Measurements from ENCODE around the gene EYA2.

EYA2 gene

GRCh38 chr20:47211036-47211435 lies 316.4 kb downstream of the EYA2 start:
- no peak for DNase-seq

- no peak for DNase-seq
Measured at GRCh38 chr20:47212606-47213207, 318.1 kb downstream of the EYA2 start.

GRCh38 chr20:47213966-47214365 lies 319.3 kb downstream of the EYA2 start:
- DNase-seq, result no peak

GRCh38 chr20:47215653-47216397 lies 321.2 kb downstream of the EYA2 start:
- no peak for DNase-seq

- no peak for DNase-seq
Measured at GRCh38 chr20:47216819-47217410, 322.3 kb downstream of the EYA2 start.

GRCh38 chr20:47217482-47218446 lies 323.1 kb downstream of the EYA2 start:
- no peak for DNase-seq

- no peak for DNase-seq
Measured at GRCh38 chr20:47220161-47220582, 325.5 kb downstream of the EYA2 start.

- no peak for DNase-seq
Measured at GRCh38 chr20:47221036-47221625, 326.5 kb downstream of the EYA2 start.

GRCh38 chr20:47222468-47223119 lies 328.0 kb downstream of the EYA2 start:
- no peak for DNase-seq

GRCh38 chr20:47223896-47224295 lies 329.3 kb downstream of the EYA2 start:
- no peak for DNase-seq

GRCh38 chr20:47224300-47224791 lies 329.7 kb downstream of the EYA2 start:
- no peak for DNase-seq

- DNase-seq, result no peak
Measured at GRCh38 chr20:47224857-47225256, 330.2 kb downstream of the EYA2 start.

GRCh38 chr20:47225458-47225857 lies 330.8 kb downstream of the EYA2 start:
- DNase-seq, result no peak

GRCh38 chr20:47227119-47227518 lies 332.5 kb downstream of the EYA2 start:
- DNase-seq, result no peak

GRCh38 chr20:47227576-47227975 lies 332.9 kb downstream of the EYA2 start:
- no peak for DNase-seq

GRCh38 chr20:47228654-47229053 lies 334.0 kb downstream of the EYA2 start:
- DNase-seq, result no peak

GRCh38 chr20:47230811-47231256 lies 336.2 kb downstream of the EYA2 start:
- DNase-seq, result no peak

- no peak for DNase-seq
Measured at GRCh38 chr20:47231382-47232039, 336.9 kb downstream of the EYA2 start.

- no peak for DNase-seq
Measured at GRCh38 chr20:47232518-47232917, 337.9 kb downstream of the EYA2 start.

GRCh38 chr20:47233333-47234188 lies 338.9 kb downstream of the EYA2 start:
- DNase-seq, result no peak
